Neural cell (in vitro differentiated cells): Measurements from ENCODE around the gene EEF1AKMT4.

Source experiments
- CTCF ChIP-seq: fragments of 450-650 bp; IDR thresholded peaks from 2 replicates; pipeline ENCODE4 v1.5.1; 2014; ENCODE audit warnings: antibody characterized with exemption, mild to moderate bottlenecking, moderate library complexity; ENCODE audit not compliant: poor library complexity, severe bottlenecking
- EP300 ChIP-seq: fragments of 450-650 bp; conservative IDR thresholded peaks from 2 replicates; pipeline ENCODE4 v1.6.1; 2014; ENCODE audit warnings: antibody characterized with exemption, mild to moderate bottlenecking, moderate library complexity; ENCODE audit not compliant: poor library complexity, severe bottlenecking
- EZH2 ChIP-seq: fragments of 200-600, 300-800 bp; shearing (Covaris generic), sonication (generic); IDR thresholded peaks from 2 replicates; pipeline ENCODE4 v1.6.1; 2014; ENCODE audit warnings: antibody characterized with exemption, low read length, borderline replicate concordance, mild to moderate bottlenecking; ENCODE audit not compliant: insufficient read depth, poor library complexity, severe bottlenecking
- TAF1 ChIP-seq: IDR thresholded peaks from 2 replicates; pipeline ENCODE4 v1.6.1; 2012; ENCODE audit warnings: low read depth

DNA sequence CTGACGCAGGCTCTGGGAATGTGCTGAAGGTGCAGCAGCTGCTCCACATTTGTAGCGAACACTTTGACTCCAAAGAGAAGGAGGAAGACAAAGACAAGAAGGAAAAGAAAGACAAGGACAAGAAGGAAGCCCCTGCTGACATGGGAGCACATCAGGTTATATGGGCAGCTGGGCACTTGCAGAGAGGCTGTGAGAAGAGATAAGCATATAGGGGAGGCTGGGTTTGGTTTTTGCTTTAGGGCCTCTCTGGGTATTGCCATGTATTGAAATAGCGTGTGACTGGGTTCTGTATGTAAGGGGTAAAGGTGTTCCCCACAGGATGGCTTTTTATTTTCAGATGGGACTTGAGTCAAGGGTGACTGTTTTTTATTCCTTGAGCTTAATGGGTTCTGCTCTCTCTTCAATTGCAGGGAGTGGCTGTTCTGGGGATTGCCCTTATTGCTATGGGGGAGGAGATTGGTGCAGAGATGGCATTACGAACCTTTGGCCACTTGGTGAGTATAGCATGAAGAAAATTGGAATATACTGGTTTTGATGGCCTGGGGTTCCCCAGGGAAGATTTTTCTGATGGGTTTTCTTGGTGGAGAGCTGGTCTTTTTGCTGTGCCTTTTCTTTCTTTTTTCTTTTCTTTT lies 57.0 kb downstream of the EEF1AKMT4 start:
- TF ChIP-seq CTCF, result no peak
- TF ChIP-seq EP300, result no peak
- no peak for TF ChIP-seq EZH2
- TF ChIP-seq TAF1, result no peak
